ENCODE measurements around the gene FBL. TPM values are rescaled to one million over a fixed set of nuclear protein-coding genes. Genes with fewer than 3 reads are reported as not detected.

Gene FBL
- polyA plus RNA-seq, 1 donor = 240 TPM

DNA sequence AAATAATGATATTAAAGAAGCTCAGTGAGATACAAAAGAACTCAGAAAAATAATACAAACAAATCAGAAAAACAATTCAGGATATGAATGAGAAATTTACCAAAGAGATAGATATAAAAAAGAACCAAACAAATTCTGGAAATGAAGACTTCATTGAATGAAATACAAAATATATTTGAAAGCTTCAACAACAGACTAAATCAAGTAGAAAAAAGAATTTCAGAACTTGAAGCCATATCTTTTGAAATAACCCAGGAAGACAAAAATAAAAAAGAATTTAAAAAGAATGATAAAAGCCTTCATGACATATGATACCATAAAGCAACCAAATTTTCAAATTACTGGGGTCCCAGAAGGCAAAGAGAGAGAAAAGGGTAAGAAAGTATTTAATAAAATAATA is 57.9 kb downstream of the FBL start:
- DNase-seq = no peak

Other genes starting within 250 kb of the FBL start
- gene LGALS13, start 243.9 kb downstream of the FBL start, polyA plus RNA-seq (ENCODE audit: insufficient read length) = not detected
- gene LGALS16, start 190.5 kb downstream of the FBL start, polyA plus RNA-seq (ENCODE audit: insufficient read length) = not detected
- not detected for gene LGALS14, start 141.9 kb downstream of the FBL start, polyA plus RNA-seq (ENCODE audit: insufficient read length)
- gene CLC, start 108.3 kb downstream of the FBL start, polyA plus RNA-seq (ENCODE audit: insufficient read length) = 1.2 TPM
- not detected for gene LEUTX, start 67.5 kb downstream of the FBL start, polyA plus RNA-seq (ENCODE audit: insufficient read length)
- 78.4 TPM for gene DYRK1B, start 12.2 kb downstream of the FBL start, polyA plus RNA-seq (ENCODE audit: insufficient read length)
- 17.9 TPM for gene FCGBP, start 88.3 kb upstream of the FBL start, polyA plus RNA-seq (ENCODE audit: insufficient read length)
- gene PSMC4, start 124.8 kb upstream of the FBL start, polyA plus RNA-seq (ENCODE audit: insufficient read length) = 61.6 TPM
- gene ZNF546, start 150.7 kb upstream of the FBL start, polyA plus RNA-seq (ENCODE audit: insufficient read length) = 4.4 TPM
- gene ZNF780B, start 209.9 kb upstream of the FBL start, polyA plus RNA-seq (ENCODE audit: insufficient read length) = 13.4 TPM
- gene ZNF780A, start 244.6 kb upstream of the FBL start, polyA plus RNA-seq (ENCODE audit: insufficient read length) = 8.1 TPM